Natural killer cell (primary cell): Measurements from ENCODE around the gene ZNF28. TPM values are rescaled to one million over a fixed set of nuclear protein-coding genes. Genes with fewer than 3 reads are reported as not detected.
A peak's percentile ranks its signal among the peaks of the same experiment; 100 is the strongest.
"Not testable (repeated sequence)": the region's sequence is repeated elsewhere in the genome, so short reads cannot be mapped to it uniquely, and the experiment has no call there.

Experiments
- ATAC-seq, 3 donors: fragments of 150-1000 bp in 2 of 3; fragments of 200-7000 bp in 1 of 3; cut with Tn5 transposase; 1 replicate in 1 of 3; 2 replicates in 2 of 3; pipeline ENCODE4 v1.10.0; 2021; ENCODE audit warnings: mild to moderate bottlenecking in 2 of 3, moderate library complexity in 2 of 3
- DNase-seq, 2 donors: peaks; one replicate each; pipeline versions ENCODE4 v3.0.0 to v3.0.0-alpha.2; 2013 to 2021; ENCODE audit warnings: mixed read lengths in 1 of 2
- H3K27ac ChIP-seq: one replicate; pipeline ENCODE4 v1.5.1; 2013; ENCODE audit warnings: mild to moderate bottlenecking, low read length
- H3K27me3 ChIP-seq: one replicate; pipeline ENCODE4 v1.6.1; 2013; ENCODE audit warnings: low read length; ENCODE audit not compliant: control insufficient read depth, insufficient read depth
- H3K36me3 ChIP-seq: one replicate; pipeline ENCODE4 v1.6.1; 2013; ENCODE audit warnings: low read length; ENCODE audit not compliant: control insufficient read depth, insufficient read depth
- H3K4me1 ChIP-seq: one replicate; pipeline ENCODE4 v1.6.1; 2013; ENCODE audit warnings: low read length; ENCODE audit not compliant: control insufficient read depth, insufficient read depth
- H3K4me3 ChIP-seq: one replicate; pipeline ENCODE4 v1.5.1; 2013; ENCODE audit warnings: low read length
- H3K9me3 ChIP-seq: one replicate; pipeline ENCODE4 v1.6.1; 2013; ENCODE audit warnings: low read length; ENCODE audit not compliant: control insufficient read depth, insufficient read depth
- H3K27ac Mint-ChIP-seq, 2 donors: one replicate each; pipeline ENCODE4 v1.8.0; 2022; ENCODE audit warnings: mild to moderate bottlenecking in 2 of 2, mixed read lengths in 2 of 2, moderate library complexity in 1 of 2
- H3K27me3 Mint-ChIP-seq, 2 donors: one replicate each; pipeline ENCODE4 v1.8.0; 2022; ENCODE audit warnings: low read depth in 2 of 2, mixed read lengths in 2 of 2
- H3K36me3 Mint-ChIP-seq: one replicate; pipeline ENCODE4 v1.8.0; 2022; ENCODE audit warnings: mixed read lengths
- H3K4me1 Mint-ChIP-seq, 2 donors: one replicate each; pipeline ENCODE4 v1.8.0; 2022; ENCODE audit warnings: mixed read lengths in 2 of 2
- H3K4me3 Mint-ChIP-seq: one replicate; pipeline ENCODE4 v1.8.0; 2022; ENCODE audit warnings: mild to moderate bottlenecking, moderate library complexity, mixed read lengths
- H3K9me3 Mint-ChIP-seq, 2 donors: one replicate each; pipeline ENCODE4 v1.8.0; 2022; ENCODE audit warnings: mixed read lengths in 2 of 2
- CTCF ChIP-seq: fragments of 200-600 bp; IDR thresholded peaks from one replicate; pipeline ENCODE4 v1.8.0; 2022; ENCODE audit warnings: antibody characterized with exemption
- WGBS: methylation state at CpG from one replicate; pipeline ENCODE4 v1.1.7; 2013; ENCODE audit warnings: missing lambda C conversion rate; ENCODE audit not compliant: insufficient coverage; 5-methylcytosine and 5-hydroxymethylcytosine counted together
- intact Hi-C: fragments of 100-400 bp; cut with micrococcal nuclease; formaldehyde crosslinking; loops from one replicate; pipeline ENCODE4 v1.14.2; 2022
- total RNA-seq, 4 donors: library from RNA; stranded (reverse); fragments of 120-200 nt in 1 of 4; gene quantifications; one replicate each; pipeline versions ENCODE4 v1.2.3 to v1.2.4, GENCODE V29; 2013 to 2022

Gene ZNF28
- total RNA-seq, 3 donors from 2014 or later (not counting 1 experiment from before 2014, with no cell fraction given), result 14.9 to 30.4 (median 17.6) TPM

- no peak for TF ChIP-seq CTCF
- DNase-seq (no peak), ATAC-seq (peak in 2 of 3 donors; percentile 1 to 11)
- peak overlapping the region; percentile 88 for H3K4me3 ChIP-seq
- peak overlapping the region; percentile 70 for H3K27ac ChIP-seq
- intact Hi-C loops, result loop anchor here (2.0 to 10.0 kb wide), 4 partner anchors 39 to 179 kb away; partner anchors contain the start of genes ZNF468, ZNF611 and ZNF816
- peaks cover 0 to 3% of the 10 kb centered on the region in 2 donors for H3K9me3 Mint-ChIP-seq
- 8% methylated on average over 23 of the region's 23 CpGs for WGBS
- H3K4me3 Mint-ChIP-seq, result peak overlapping the region; percentile 92
- H3K4me1 Mint-ChIP-seq, result peaks cover 53 to 60% of the 10 kb centered on the region in 2 donors
- no peaks in the 10 kb centered on the region for H3K27me3 ChIP-seq
- H3K36me3 ChIP-seq, result peaks cover 6% of the 10 kb centered on the region
- peak overlapping the region; percentile 57 to 88 for H3K27ac Mint-ChIP-seq
- peaks cover 8% of the 10 kb centered on the region for H3K36me3 Mint-ChIP-seq
- H3K4me1 ChIP-seq, result peaks cover 56% of the 10 kb centered on the region
- no peaks in the 10 kb centered on the region for H3K27me3 Mint-ChIP-seq
- no peaks in the 10 kb centered on the region for H3K9me3 ChIP-seq
These were observed 35.4 kb downstream of the ZNF28 start for GRCh38 chr19:52786078-52786463.

GRCh38 chr19:52785506-52785905 is 35.9 kb downstream of the ZNF28 start:
- DNase-seq (no peak), ATAC-seq (no peak)
- H3K27ac ChIP-seq, result no peak overlapping the region
- H3K4me3 ChIP-seq, result peak overlapping the region; percentile 88
- Mint-ChIP-seq H3K4me1 (peaks cover 56 to 66% of the 10 kb centered on the region in 2 donors), H3K9me3 (peaks cover 0 to 3% of the 10 kb centered on the region in 2 donors), H3K27ac (peak overlapping the region; percentile 57 to 88), H3K27me3 (no peaks in the 10 kb centered on the region), H3K4me3 (peak overlapping the region; percentile 92), H3K36me3 (peaks cover 8% of the 10 kb centered on the region)
- H3K9me3 ChIP-seq, result no peaks in the 10 kb centered on the region
- TF ChIP-seq CTCF, result no peak
- intact Hi-C loops, result loop anchor here (5.0 to 10.0 kb wide), 3 partner anchors 38 to 179 kb away; partner anchors contain the start of genes ZNF468 and ZNF816
- H3K27me3 ChIP-seq, result no peaks in the 10 kb centered on the region
- 93% methylated on average over 3 of the region's 3 CpGs for WGBS
- H3K4me1 ChIP-seq, result peaks cover 61% of the 10 kb centered on the region
- H3K36me3 ChIP-seq, result peaks cover 9% of the 10 kb centered on the region

GRCh38 chr19:52782864-52783263 is 38.6 kb downstream of the ZNF28 start:
- intact Hi-C loops, result loop anchor here (10.0 kb wide), 2 partner anchors 72 to 182 kb away; partner anchors contain the start of genes ZNF468 and ZNF816
- not testable (repeated sequence) for H3K9me3 ChIP-seq, H3K27ac ChIP-seq, H3K36me3 ChIP-seq, H3K9me3 Mint-ChIP-seq, H3K36me3 Mint-ChIP-seq, H3K27me3 Mint-ChIP-seq, DNase-seq, ATAC-seq, H3K27me3 ChIP-seq, H3K4me3 ChIP-seq
- Mint-ChIP-seq H3K4me1 (peaks cover 72 to 81% of the 10 kb centered on the region in 2 donors), H3K27ac (peak overlapping the region; percentile 57 to 88), H3K4me3 (peak overlapping the region; percentile 62)
- H3K4me1 ChIP-seq, result peaks cover 73% of the 10 kb centered on the region
- no CpG with 5 or more reads among the region's 2 CpGs for WGBS

GRCh38 chr19:52778811-52779210 is 42.6 kb downstream of the ZNF28 start:
- Histone ChIP-seq H3K4me3 (no peak overlapping the region), H3K27me3 (no peaks in the 10 kb centered on the region), H3K27ac (peak overlapping the region; percentile 72), H3K9me3 (no peaks in the 10 kb centered on the region), H3K36me3 (peaks cover 30% of the 10 kb centered on the region), H3K4me1 (peaks cover 58% of the 10 kb centered on the region)
- intact Hi-C loops, result no loop called here
- H3K27me3 Mint-ChIP-seq, result no peaks in the 10 kb centered on the region
- H3K4me3 Mint-ChIP-seq, result peak overlapping the region; percentile 86
- peak; percentile 83 to 88 (median 88) for ATAC-seq
- no peak for TF ChIP-seq CTCF
- peaks cover 50 to 67% of the 10 kb centered on the region in 2 donors for H3K4me1 Mint-ChIP-seq
- WGBS, result 2% methylated on average over 3 of the region's 3 CpGs
- H3K36me3 Mint-ChIP-seq, result peaks cover 7% of the 10 kb centered on the region
- peak overlapping the region; percentile 88 to 89 for H3K27ac Mint-ChIP-seq
- DNase-seq, result peak; percentile 54 to 62
- no peaks in the 10 kb centered on the region for H3K9me3 Mint-ChIP-seq

GRCh38 chr19:52756447-52756846 is 65.0 kb downstream of the ZNF28 start:
- H3K36me3 Mint-ChIP-seq, H3K4me1 ChIP-seq, ATAC-seq, H3K36me3 ChIP-seq, H3K4me1 Mint-ChIP-seq, H3K4me3 Mint-ChIP-seq, H3K27ac Mint-ChIP-seq, H3K4me3 ChIP-seq, H3K27me3 ChIP-seq, H3K27me3 Mint-ChIP-seq, DNase-seq, H3K27ac ChIP-seq, intact Hi-C loops, H3K9me3 Mint-ChIP-seq: not testable (repeated sequence)
- H3K9me3 ChIP-seq, result peaks cover 14% of the 10 kb centered on the region
- 88% methylated on average over 2 of the region's 2 CpGs for WGBS
